ENCODE results near the gene PTPRN2. TPM values are rescaled to one million over a fixed set of nuclear protein-coding genes. Genes with fewer than 3 reads are reported as not detected.

PTPRN2 gene
- total and polyA plus RNA-seq, 2 of the 13 experiments (the other 11 are each of a cell fraction or from before 2014, with no cell fraction given) = 2.5 to 24.2 TPM

GRCh38 chr7:157805713-157806112, 781.9 kb downstream of the PTPRN2 start:
- DNase-seq (ENCODE audit: low spot score) (no peak), FAIRE-seq (no peak), ATAC-seq (no peak)
- TF ChIP-seq NR2F6 (IDR thresholded peaks at IDR 0.05) (no peak), NR2F6 (CRISPR knock-in tag; IDR thresholded peaks at IDR 0.05) (no peak), ZGPAT (CRISPR knock-in tag; IDR thresholded peaks at IDR 0.05) (no peak), ZSCAN22 (CRISPR knock-in tag; IDR thresholded peaks at IDR 0.05) (no peak), CC2D1A (CRISPR knock-in tag; IDR thresholded peaks at IDR 0.05) (no peak), ELK4 (CRISPR knock-in tag; IDR thresholded peaks at IDR 0.05; ENCODE audit: borderline replicate concordance) (no peak), ZNF570 (CRISPR knock-in tag; IDR thresholded peaks at IDR 0.05; ENCODE audit: borderline replicate concordance) (no peak), PCBP2 (optimal IDR thresholded peaks at IDR 0.05; ENCODE audit: low read depth, low read length, poor library complexity, severe bottlenecking) (no peak), GATAD2A (CRISPR knock-in tag; IDR thresholded peaks at IDR 0.05) (no peak), POLR2AphosphoS5 (IDR thresholded peaks at IDR 0.05; ENCODE audit: low read depth, low read length) (no peak), ZNF143 (CRISPR knock-in tag; IDR thresholded peaks at IDR 0.05) (no peak), SIX4 (CRISPR knock-in tag; IDR thresholded peaks at IDR 0.05) (no peak), ZNF343 (CRISPR knock-in tag; IDR thresholded peaks at IDR 0.05) (no peak), ZBTB3 (CRISPR knock-in tag; IDR thresholded peaks at IDR 0.05; ENCODE audit: borderline replicate concordance, low read depth) (no peak), ZNF33A (CRISPR knock-in tag; IDR thresholded peaks at IDR 0.05; ENCODE audit: borderline replicate concordance) (no peak), RBM22 (optimal IDR thresholded peaks at IDR 0.05; ENCODE audit: low read length) (no peak), ZC3H4 (CRISPR knock-in tag; IDR thresholded peaks at IDR 0.05; ENCODE audit: borderline replicate concordance) (no peak), FOSL1 (CRISPR knock-in tag; IDR thresholded peaks at IDR 0.05; ENCODE audit: borderline replicate concordance) (no peak)
- TF ChIP-seq, protein P1, sequence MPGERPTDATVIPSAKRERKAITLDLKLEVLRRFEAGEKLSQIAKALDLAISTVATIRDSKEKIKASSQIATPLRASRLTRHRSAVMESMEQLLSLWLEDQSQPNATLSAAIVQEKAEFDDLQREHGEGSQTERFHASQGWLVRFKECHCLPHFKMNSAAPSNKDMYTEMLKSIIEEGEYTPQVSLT (CRISPR knock-in tag; IDR thresholded peaks at IDR 0.05; ENCODE audit: borderline replicate concordance, low read depth) = no peak
- H2AFZ ChIP-seq (ENCODE audit: low read length) = no peak overlapping the region
- CTCF ChIA-PET (ENCODE audit: low intra/inter-chr PET ratio, low total read pairs) = no interaction called here
- H3K9ac ChIP-seq (ENCODE audit: insufficient read depth, low read depth, low read length) = no peak overlapping the region
- in situ Hi-C loops (cut with HindIII; ENCODE audit: extremely low pct_ligation_motif_present, low pct_unique_long_range_greater_than_20kb) = no loop called here
- no peaks in the 10 kb centered on the region for H3K27me3 ChIP-seq (ENCODE audit: control insufficient read depth in 1 of 2, insufficient read depth in 2 of 2, low read length in 2 of 2)
- H3K4me2 ChIP-seq (ENCODE audit: low read depth, low read length) = no peak overlapping the region
- intact Hi-C loops (cut with micrococcal nuclease; ENCODE audit: unreplicated experiment) = no loop called here
- H3K9me3 ChIP-seq (ENCODE audit: low read length) = no peaks in the 10 kb centered on the region
- H3K27ac ChIP-seq (ENCODE audit: extremely low read length, insufficient read depth, low read length) = no peak overlapping the region
- POLR2A ChIA-PET = no interaction called here
- H3K4me1 ChIP-seq (ENCODE audit: insufficient read depth, low read length) = no peaks in the 10 kb centered on the region
- 30% methylated on average over 6 of the region's 6 CpGs for WGBS (ENCODE audit: low lambda C conversion rate)
- no peaks in the 10 kb centered on the region for H3K36me3 ChIP-seq (replicated peaks in 1 of 2; ENCODE audit: control insufficient read depth in 1 of 2, insufficient read depth in 2 of 2, low read length in 2 of 2)
- BruUV-seq (replicated peaks) = no TSS peak
- no peaks in the 10 kb centered on the region for H3K79me2 ChIP-seq (ENCODE audit: insufficient read depth, low read length)
- H4K20me1 ChIP-seq (ENCODE audit: insufficient read depth, low read length) = peaks cover 3% of the 10 kb centered on the region; the same call in 1 of the 2 replicates
- H3K4me3 ChIP-seq (replicated peaks in 1 of 3; ENCODE audit: insufficient read depth in 1 of 3, low read depth in 2 of 3, low read length in 3 of 3) = no peak overlapping the region
